Activated naive CD4-positive, alpha-beta T cell treated with anti-CD3 and anti-CD28 coated beads for 36 hours (primary cell): ENCODE data around the gene SHOC1. TPM values are rescaled to one million over a fixed set of nuclear protein-coding genes. Genes with fewer than 3 reads are reported as not detected.
"Not testable (repeated sequence)": the region's sequence is repeated elsewhere in the genome, so short reads cannot be mapped to it uniquely, and the experiment has no call there.

Source experiments
- CTCF ChIA-PET: fragments of 350-600 bp; sonication (Branson Sonifier 250); formaldehyde crosslinking; loops from one replicate; lab custom pipeline; 2021; ENCODE audit warnings: antibody characterized with exemption; lab: Charles Lee
- DNase-seq: peaks from one replicate; pipeline ENCODE4 v3.0.0-alpha.2; 2020
- H3K27ac Mint-ChIP-seq: one replicate; pipeline ENCODE4 v1.8.0; 2021; ENCODE audit warnings: mild to moderate bottlenecking, mixed read lengths
- H3K27me3 Mint-ChIP-seq: one replicate; pipeline ENCODE4 v1.8.0; 2021; ENCODE audit warnings: low read depth, mixed read lengths
- H3K36me3 Mint-ChIP-seq: one replicate; pipeline ENCODE4 v1.8.0; 2021; ENCODE audit warnings: low read depth, mixed read lengths
- H3K4me1 Mint-ChIP-seq: one replicate; pipeline ENCODE4 v1.8.0; 2021; ENCODE audit warnings: low read depth, mixed read lengths
- H3K4me3 Mint-ChIP-seq: one replicate; pipeline ENCODE4 v1.8.0; 2021; ENCODE audit warnings: mild to moderate bottlenecking, moderate library complexity, mixed read lengths
- H3K9me3 Mint-ChIP-seq: one replicate; pipeline ENCODE4 v1.8.0; 2021; ENCODE audit warnings: mixed read lengths
- intact Hi-C: fragments of 100-400 bp; cut with micrococcal nuclease; formaldehyde crosslinking; loops from one replicate; pipeline ENCODE4 v1.15.1; 2023
- total RNA-seq, 2 experiments: library from RNA; stranded (reverse); gene quantifications; one replicate each; pipeline ENCODE4 v1.2.3, GENCODE V29; 2021

SHOC1 gene
- total RNA-seq, 2 experiments from 2014 or later, result not detected

DNA sequence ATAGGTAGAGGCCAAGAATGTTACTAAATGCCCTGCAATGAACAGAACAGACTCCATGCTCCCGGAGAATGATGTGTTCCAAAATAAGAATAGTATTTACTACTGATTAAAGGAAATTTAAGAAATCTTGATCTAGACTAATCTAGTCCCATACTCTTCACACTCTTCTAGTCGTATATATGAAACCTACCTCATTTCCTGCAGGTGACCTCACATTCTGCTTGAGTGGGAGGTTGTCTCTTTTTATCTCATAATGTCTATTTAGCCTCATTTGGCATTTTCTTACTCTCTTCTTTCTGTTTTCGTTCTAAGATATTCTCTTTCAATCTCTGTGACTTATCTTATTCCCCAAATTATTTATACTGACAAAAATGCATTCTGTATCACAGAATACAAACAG lies 9.2 kb upstream of the SHOC1 start:
- Mint-ChIP-seq H3K36me3 (no peaks in the 10 kb centered on the region), H3K9me3 (no peaks in the 10 kb centered on the region), H3K4me3 (no peak overlapping the region), H3K27me3 (no peaks in the 10 kb centered on the region), H3K4me1 (peaks cover 32% of the 10 kb centered on the region), H3K27ac (peak overlapping the region; percentile 77)
- DNase-seq, result peak; percentile 70
- CTCF ChIA-PET, result no interaction called here
- intact Hi-C loops, result loop anchor here (1.0 to 2.0 kb wide), 5 partner anchors 25 to 551 kb away; no protein-coding TSS in a partner anchor

GRCh38 chr9:111799915-111800526 lies 5.3 kb upstream of the SHOC1 start:
- Mint-ChIP-seq H3K36me3 (no peaks in the 10 kb centered on the region), H3K27ac (no peak overlapping the region), H3K4me3 (no peak overlapping the region), H3K4me1 (peaks cover 19% of the 10 kb centered on the region), H3K27me3 (no peaks in the 10 kb centered on the region), H3K9me3 (no peaks in the 10 kb centered on the region)
- intact Hi-C loops, result no loop called here
- CTCF ChIA-PET, result interaction anchor here (0.6 kb wide), 1 partner anchor 107 kb away, joined by 4 read pairs; no protein-coding TSS in a partner anchor
- no peak for DNase-seq

DNA sequence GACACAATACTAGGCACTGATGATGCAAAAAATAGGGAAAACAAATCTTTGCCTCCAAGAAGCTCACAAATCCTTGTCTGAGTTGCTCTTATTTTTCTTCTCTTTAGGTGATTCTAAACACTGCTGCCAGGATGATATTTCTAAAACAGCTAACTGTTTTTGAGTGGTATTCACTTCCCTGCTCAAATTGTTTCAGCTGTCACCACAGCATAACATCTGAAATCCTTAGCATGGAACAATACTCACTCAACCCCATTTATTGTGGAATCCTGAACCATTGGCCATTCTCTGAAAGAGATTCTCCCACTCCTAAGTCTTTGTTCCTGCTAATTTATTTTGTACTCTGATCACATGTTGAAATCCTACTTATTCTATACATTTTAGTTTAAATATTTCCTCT lies 4.8 kb upstream of the SHOC1 start:
- intact Hi-C loops, result no loop called here
- CTCF ChIA-PET, result interaction anchor here (0.6 kb wide), 1 partner anchor 106 kb away, joined by 4 read pairs; no protein-coding TSS in a partner anchor
- Mint-ChIP-seq H3K4me1 (peaks cover 13% of the 10 kb centered on the region), H3K36me3 (no peaks in the 10 kb centered on the region), H3K27me3 (no peaks in the 10 kb centered on the region), H3K27ac (no peak overlapping the region), H3K9me3 (no peaks in the 10 kb centered on the region), H3K4me3 (no peak overlapping the region)
- no peak for DNase-seq

GRCh38 chr9:111798786-111799185 lies 4.0 kb upstream of the SHOC1 start:
- Mint-ChIP-seq H3K9me3 (no peaks in the 10 kb centered on the region), H3K27me3 (no peaks in the 10 kb centered on the region), H3K36me3 (no peaks in the 10 kb centered on the region), H3K27ac (no peak overlapping the region), H3K4me3 (no peak overlapping the region), H3K4me1 (peaks cover 6% of the 10 kb centered on the region)
- intact Hi-C loops, result no loop called here
- CTCF ChIA-PET, result no interaction called here
- DNase-seq, result no peak

DNA sequence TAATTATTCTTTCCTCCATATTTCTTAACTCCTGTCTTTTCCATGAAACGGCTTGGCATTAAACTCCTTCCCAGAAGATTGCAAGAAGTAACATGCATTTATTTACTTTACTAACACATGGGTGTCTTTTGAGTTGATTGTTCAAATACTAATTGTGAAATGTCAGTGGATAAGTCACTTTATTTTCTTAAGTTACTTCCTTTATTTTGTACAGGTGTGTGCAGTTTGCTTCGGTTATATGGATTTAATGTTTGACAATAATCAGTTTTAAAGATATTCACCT lies 761 bp upstream of the SHOC1 start:
- no peaks in the 10 kb centered on the region for H3K27me3 Mint-ChIP-seq
- no peak for DNase-seq
- intact Hi-C loops, result no loop called here
- H3K4me3 Mint-ChIP-seq, result no peak overlapping the region
- CTCF ChIA-PET, result no interaction called here
- H3K4me1 Mint-ChIP-seq, result no peaks in the 10 kb centered on the region
- H3K36me3 Mint-ChIP-seq, result no peaks in the 10 kb centered on the region
- no peaks in the 10 kb centered on the region for H3K9me3 Mint-ChIP-seq
- no peak overlapping the region for H3K27ac Mint-ChIP-seq

- H3K27me3 Mint-ChIP-seq, H3K4me3 Mint-ChIP-seq, H3K27ac Mint-ChIP-seq, H3K36me3 Mint-ChIP-seq, CTCF ChIA-PET, H3K4me1 Mint-ChIP-seq, H3K9me3 Mint-ChIP-seq, intact Hi-C loops, DNase-seq: not testable (repeated sequence)
Observed at GRCh38 chr9:111791821-111792220, 2.9 kb downstream of the SHOC1 start.

DNA sequence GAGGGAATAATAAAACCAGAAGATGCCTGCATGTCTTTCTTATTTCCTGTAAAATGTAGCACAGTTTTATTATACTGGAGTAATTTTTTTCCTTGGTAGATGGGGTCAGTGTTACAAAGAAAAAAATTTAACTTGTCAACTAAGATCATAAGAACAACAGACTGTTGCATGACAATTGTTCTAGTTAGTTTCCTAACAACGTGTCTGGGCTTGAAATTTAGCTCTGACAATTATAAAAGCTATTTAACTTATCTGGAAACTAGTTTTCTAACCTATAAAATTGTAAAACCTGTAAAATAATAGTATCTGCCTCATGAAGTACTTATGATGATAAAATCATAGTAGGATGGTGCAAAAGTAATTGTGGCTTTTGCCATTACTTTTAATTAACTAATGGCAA lies 4.9 kb downstream of the SHOC1 start:
- intact Hi-C loops, result no loop called here
- H3K27ac Mint-ChIP-seq, result no peak overlapping the region
- CTCF ChIA-PET, result no interaction called here
- no peak overlapping the region for H3K4me3 Mint-ChIP-seq
- H3K4me1 Mint-ChIP-seq, result no peaks in the 10 kb centered on the region
- peaks cover 5% of the 10 kb centered on the region for H3K36me3 Mint-ChIP-seq
- H3K9me3 Mint-ChIP-seq, result no peaks in the 10 kb centered on the region
- no peaks in the 10 kb centered on the region for H3K27me3 Mint-ChIP-seq
- DNase-seq, result no peak

- DNase-seq, result no peak
- Mint-ChIP-seq H3K27ac (no peak overlapping the region), H3K4me3 (no peak overlapping the region), H3K4me1 (peaks cover 4% of the 10 kb centered on the region), H3K27me3 (no peaks in the 10 kb centered on the region), H3K36me3 (peaks cover 8% of the 10 kb centered on the region), H3K9me3 (no peaks in the 10 kb centered on the region)
- intact Hi-C loops, result no loop called here
- CTCF ChIA-PET, result interaction anchor here (0.9 to 1.8 kb wide), 4 partner anchors 9 to 292 kb away, joined by 3 to 5 read pairs (median 4); no protein-coding TSS in a partner anchor
Observed at GRCh38 chr9:111783857-111784256, 10.9 kb downstream of the SHOC1 start.

- Mint-ChIP-seq H3K4me1 (peaks cover 4% of the 10 kb centered on the region), H3K27ac (no peak overlapping the region), H3K36me3 (peaks cover 8% of the 10 kb centered on the region), H3K27me3 (no peaks in the 10 kb centered on the region), H3K9me3 (no peaks in the 10 kb centered on the region), H3K4me3 (no peak overlapping the region)
- DNase-seq, result no peak
- CTCF ChIA-PET, result interaction anchor here (1.4 to 1.8 kb wide), 3 partner anchors 9 to 293 kb away, joined by 3 to 5 read pairs (median 4); no protein-coding TSS in a partner anchor
- intact Hi-C loops, result no loop called here
Observed at GRCh38 chr9:111783424-111783823, 11.3 kb downstream of the SHOC1 start.

- intact Hi-C loops, result no loop called here
- no peaks in the 10 kb centered on the region for H3K27me3 Mint-ChIP-seq
- peaks cover 5% of the 10 kb centered on the region for H3K36me3 Mint-ChIP-seq
- H3K27ac Mint-ChIP-seq, result no peak overlapping the region
- no peak overlapping the region for H3K4me3 Mint-ChIP-seq
- H3K9me3 Mint-ChIP-seq, result peaks cover 17% of the 10 kb centered on the region
- no peak for DNase-seq
- H3K4me1 Mint-ChIP-seq, result no peaks in the 10 kb centered on the region
- CTCF ChIA-PET, result interaction anchor here (0.7 to 1.5 kb wide), 2 partner anchors 45 to 309 kb away, joined by 4 to 8 read pairs; no protein-coding TSS in a partner anchor
Observed at GRCh38 chr9:111766066-111766465, 28.7 kb downstream of the SHOC1 start.

DNA sequence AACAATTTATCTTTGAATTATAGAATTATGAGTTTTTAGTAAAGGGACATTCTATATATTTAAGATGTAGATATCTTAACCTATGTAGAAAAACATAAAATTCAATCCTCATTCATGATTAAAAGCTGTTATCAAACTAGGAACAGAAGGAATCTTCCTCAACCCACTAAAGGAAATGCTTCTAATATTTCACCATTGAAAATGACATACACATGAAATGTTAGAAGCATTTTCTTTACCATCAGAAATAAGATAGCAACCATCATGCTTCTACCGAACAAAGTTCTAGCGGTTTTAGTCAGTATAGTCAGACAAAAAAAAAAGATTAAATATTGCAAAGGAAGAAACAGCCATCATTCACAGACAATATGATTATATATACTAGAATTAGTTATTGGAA lies 32.2 kb downstream of the SHOC1 start:
- no peak for DNase-seq
- Mint-ChIP-seq H3K4me1 (peaks cover 4% of the 10 kb centered on the region), H3K36me3 (peaks cover 5% of the 10 kb centered on the region), H3K27ac (no peak overlapping the region), H3K4me3 (no peak overlapping the region), H3K27me3 (no peaks in the 10 kb centered on the region), H3K9me3 (peaks cover 17% of the 10 kb centered on the region)
- CTCF ChIA-PET, result interaction anchor here (0.7 to 10.1 kb wide), 3 partner anchors 311 to 1046 kb away, joined by 4 to 81 read pairs (median 5); no protein-coding TSS in a partner anchor
- intact Hi-C loops, result no loop called here

- intact Hi-C loops, result loop anchor here (1.0 to 2.0 kb wide), 5 partner anchors 69 to 601 kb away; no protein-coding TSS in a partner anchor
- no peaks in the 10 kb centered on the region for H3K36me3 Mint-ChIP-seq
- peaks cover 4% of the 10 kb centered on the region for H3K4me1 Mint-ChIP-seq
- no peak overlapping the region for H3K27ac Mint-ChIP-seq
- H3K4me3 Mint-ChIP-seq, result no peak overlapping the region
- no peaks in the 10 kb centered on the region for H3K27me3 Mint-ChIP-seq
- CTCF ChIA-PET, result interaction anchor here (0.5 to 10.1 kb wide), 23 partner anchors 10 to 619 kb away, joined by 3 to 81 read pairs (median 4); no protein-coding TSS in a partner anchor
- no peaks in the 10 kb centered on the region for H3K9me3 Mint-ChIP-seq
- peak; percentile 71 for DNase-seq
Observed at GRCh38 chr9:111759762-111760639, 34.7 kb downstream of the SHOC1 start.
